HG03135 (cell line): ENCODE data around the gene KLKB1.

Source experiments
- ATAC-seq: cut with Tn5 transposase; IDR thresholded peaks from one replicate; pipeline ENCODE4 v1.9.1; 2021; ENCODE audit warnings: mild to moderate bottlenecking, moderate library complexity; ENCODE audit not compliant: unreplicated experiment

The KLKB1 gene

GRCh38 chr4:186304866-186305505, 77.7 kb downstream of the KLKB1 start:
- no peak for ATAC-seq

DNA sequence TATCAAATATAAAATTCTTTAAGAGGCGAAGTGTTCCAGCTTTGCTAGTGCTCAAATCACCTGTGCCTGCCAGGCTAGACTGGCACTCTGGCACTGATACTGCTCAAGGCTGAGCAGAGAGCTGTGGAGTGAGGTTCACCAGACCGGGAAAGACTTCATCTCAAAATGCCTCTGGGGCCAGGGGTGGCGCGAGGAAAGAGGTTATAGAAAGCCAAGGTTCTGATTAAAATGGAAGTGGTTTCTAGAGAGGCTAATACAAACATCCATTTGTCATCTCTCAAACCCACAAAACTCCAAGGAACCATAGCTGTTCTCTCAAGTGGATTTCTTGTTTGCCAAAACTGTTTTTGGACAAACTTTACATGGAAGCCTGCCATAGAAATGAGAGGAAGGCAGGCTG, 80.2 kb downstream of the KLKB1 start:
- no peak for ATAC-seq

GRCh38 chr4:186307916-186308315, 80.6 kb downstream of the KLKB1 start:
- ATAC-seq, result no peak
